ENCODE measurements around the gene DST. TPM values are rescaled to one million over a fixed set of nuclear protein-coding genes. Genes with fewer than 3 reads are reported as not detected.

The DST gene
- total RNA-seq, 1 experiment from 2014 or later, result 91.9 TPM

DNA sequence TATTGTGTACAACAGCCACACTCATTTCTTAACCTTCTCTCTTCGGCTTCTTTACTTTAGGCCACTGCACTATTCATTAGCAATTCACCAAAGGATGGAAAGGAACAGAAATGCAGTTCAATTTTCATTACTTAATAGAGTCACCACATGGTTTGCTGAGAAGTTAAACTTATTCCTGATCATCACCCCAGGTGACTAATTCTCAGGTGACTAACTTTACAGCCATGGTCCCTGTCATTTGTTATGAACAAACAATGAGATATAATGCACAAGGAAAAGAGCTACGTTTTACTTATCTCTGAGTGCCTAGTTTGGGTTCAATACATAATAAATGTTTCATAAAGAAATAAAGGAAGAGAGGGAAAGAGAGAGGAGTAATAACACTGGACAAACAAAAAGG lies 45.8 kb upstream of the DST start:
- Histone ChIP-seq H3K9me3 (ENCODE audit: control insufficient read depth, low read depth, low read length) (no peaks in the 10 kb centered on the region), H3K4ac (ENCODE audit: low read depth, low read length) (no peak overlapping the region), H2BK120ac (ENCODE audit: low read depth, low read length, poor library complexity, severe bottlenecking) (no peak overlapping the region), H3T11ph (ENCODE audit: low read length) (no peak overlapping the region), H3K27ac (ENCODE audit: insufficient read length, low read depth, low read length) (no peak overlapping the region), H2AFZ (ENCODE audit: low read length) (no peak overlapping the region), H3K18ac (ENCODE audit: insufficient read length, low read depth, low read length) (no peak overlapping the region), H3K79me1 (ENCODE audit: insufficient read depth, low read depth, low read length, poor library complexity, severe bottlenecking) (no peaks in the 10 kb centered on the region), H3K14ac (ENCODE audit: insufficient read depth, low read length) (no peak overlapping the region), H2BK5ac (ENCODE audit: insufficient read length, low read length) (no peak overlapping the region), H3K79me2 (ENCODE audit: insufficient read depth, low read length) (0 out of 2 replicates have a peak, but pooled peaks cover 1% of the 10 kb centered on the region), H3K4me2 (ENCODE audit: insufficient read depth, insufficient read length, low read length) (no peak overlapping the region), H3K23me2 (ENCODE audit: insufficient read length, low read depth, low read length, poor library complexity, severe bottlenecking) (no peaks in the 10 kb centered on the region), H3K56ac (ENCODE audit: insufficient read length, low read depth, low read length) (no peak overlapping the region), H2AK5ac (ENCODE audit: insufficient read length, low read length) (no peak overlapping the region), H3K4me1 (ENCODE audit: insufficient read depth, low read length) (no peaks in the 10 kb centered on the region; the same call in 1 of the 2 replicates), H3K27me3 (ENCODE audit: insufficient read depth, low read length) (no peaks in the 10 kb centered on the region), H2BK12ac (ENCODE audit: insufficient read length, low read depth, low read length) (no peak overlapping the region), H3K23ac (ENCODE audit: insufficient read length, low read depth, low read length) (no peak overlapping the region), H4K91ac (ENCODE audit: insufficient read length, low read depth, low read length) (no peak overlapping the region), H2BK20ac (ENCODE audit: low read depth, low read length, poor library complexity, severe bottlenecking) (no peak overlapping the region), H2BK15ac (ENCODE audit: low read depth, low read length) (no peak overlapping the region), H4K20me1 (ENCODE audit: control insufficient read depth, insufficient read depth, insufficient read length) (no peaks in the 10 kb centered on the region), H4K8ac (replicated peaks; ENCODE audit: insufficient read length, low read depth, low read length) (no peak overlapping the region), H3K9ac (ENCODE audit: extremely low read depth, insufficient read length, low read length) (no peak overlapping the region), H4K5ac (ENCODE audit: insufficient read length, low read depth, low read length) (no peak overlapping the region)
- Mint-ChIP-seq H3K27ac (no peak overlapping the region), H3K9me3 (no peaks in the 10 kb centered on the region), H3K4me3 (no peak overlapping the region), H3K36me3 (ENCODE audit: insufficient read depth in 1 of 3, low read depth in 3 of 3) (no peaks in the 10 kb centered on the region; a peak in 1 of 7 replicates), H3K4me1 (peaks cover 32 to 42% of the 10 kb centered on the region in 2 experiments), H3K27me3 (ENCODE audit: low read depth) (no peaks in the 10 kb centered on the region)
- TF ChIP-seq, protein P1, sequence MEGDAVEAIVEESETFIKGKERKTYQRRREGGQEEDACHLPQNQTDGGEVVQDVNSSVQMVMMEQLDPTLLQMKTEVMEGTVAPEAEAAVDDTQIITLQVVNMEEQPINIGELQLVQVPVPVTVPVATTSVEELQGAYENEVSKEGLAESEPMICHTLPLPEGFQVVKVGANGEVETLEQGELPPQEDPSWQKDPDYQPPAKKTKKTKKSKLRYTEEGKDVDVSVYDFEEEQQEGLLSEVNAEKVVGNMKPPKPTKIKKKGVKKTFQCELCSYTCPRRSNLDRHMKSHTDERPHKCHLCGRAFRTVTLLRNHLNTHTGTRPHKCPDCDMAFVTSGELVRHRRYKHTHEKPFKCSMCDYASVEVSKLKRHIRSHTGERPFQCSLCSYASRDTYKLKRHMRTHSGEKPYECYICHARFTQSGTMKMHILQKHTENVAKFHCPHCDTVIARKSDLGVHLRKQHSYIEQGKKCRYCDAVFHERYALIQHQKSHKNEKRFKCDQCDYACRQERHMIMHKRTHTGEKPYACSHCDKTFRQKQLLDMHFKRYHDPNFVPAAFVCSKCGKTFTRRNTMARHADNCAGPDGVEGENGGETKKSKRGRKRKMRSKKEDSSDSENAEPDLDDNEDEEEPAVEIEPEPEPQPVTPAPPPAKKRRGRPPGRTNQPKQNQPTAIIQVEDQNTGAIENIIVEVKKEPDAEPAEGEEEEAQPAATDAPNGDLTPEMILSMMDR (conservative IDR thresholded peaks at IDR 0.05), result no peak
- no peak for DNase-seq
- WGBS (ENCODE audit: extremely low coverage, insufficient read length, low lambda C conversion rate), result no CpG with 5 or more reads among the region's 2 CpGs
